GM20431 (cell line): ENCODE measurements around the gene PITPNB.

ENCODE experiments used
- in situ Hi-C: fragments of 300-500 bp; cut with MseI, MboI; formaldehyde crosslinking; loops from one replicate; pipeline ENCODE4 v1.15.0; 2020; ENCODE audit warnings: low sequenced_read_pairs; ENCODE audit not compliant: unreplicated experiment

Gene PITPNB

DNA sequence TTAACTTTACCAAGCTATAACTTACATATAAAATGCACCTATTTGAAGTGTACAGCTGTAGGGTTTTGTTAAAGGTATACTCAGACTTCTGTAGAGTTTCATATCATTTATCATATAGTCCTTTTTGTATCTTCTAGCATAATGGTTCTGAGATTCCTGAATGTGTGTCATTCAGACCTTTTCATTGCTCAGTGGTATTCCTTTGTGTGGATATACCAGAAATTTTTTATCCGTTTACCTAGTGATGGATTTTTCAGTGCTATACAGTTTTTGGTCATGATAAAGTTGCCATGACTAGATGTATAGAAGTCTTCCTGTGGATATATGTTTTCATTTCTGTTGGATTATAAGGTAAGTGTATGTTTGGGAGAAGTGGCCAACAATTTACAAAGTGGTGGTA, 6.3 kb upstream of the PITPNB start:
- in situ Hi-C loops, result no loop called here

DNA sequence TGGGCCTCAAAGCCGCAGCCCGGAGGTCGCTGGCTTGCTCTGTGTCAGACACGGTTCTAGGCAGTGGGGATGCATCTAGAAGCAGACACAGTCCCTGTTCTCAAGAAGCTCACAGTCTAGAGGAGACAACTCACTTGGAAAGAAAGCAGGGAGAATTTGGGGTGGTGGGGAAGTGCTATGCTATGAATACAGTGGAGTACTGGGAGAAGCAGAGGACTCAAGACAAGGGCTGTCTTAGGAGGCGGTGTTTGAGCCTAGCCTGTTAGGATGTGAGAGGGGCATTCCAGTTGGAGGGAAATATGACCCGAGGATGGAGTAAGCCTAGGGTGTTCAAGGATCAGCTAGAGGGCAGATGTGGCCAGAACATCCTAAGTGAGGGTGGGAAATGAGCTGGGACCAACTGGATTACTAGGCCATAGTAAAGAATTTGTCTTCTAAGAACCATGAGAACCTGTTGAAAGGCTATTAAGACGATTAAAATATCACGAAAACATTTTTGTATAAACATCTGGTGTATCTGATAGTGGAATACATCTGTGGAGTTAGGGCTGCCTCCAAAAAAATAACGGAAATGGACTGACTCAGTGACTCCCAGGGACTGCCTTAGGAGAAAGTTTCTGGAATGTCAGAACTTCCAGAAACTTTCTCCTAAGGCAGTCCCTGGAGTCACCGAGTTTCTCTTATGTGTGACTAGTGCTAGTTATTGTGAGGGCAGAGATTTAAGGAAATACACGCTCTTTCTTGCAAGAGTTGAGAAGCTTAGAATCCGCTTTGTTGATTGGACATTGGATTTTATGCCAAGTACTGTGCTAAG, 1.1 kb upstream of the PITPNB start:
- in situ Hi-C loops, result no loop called here

DNA sequence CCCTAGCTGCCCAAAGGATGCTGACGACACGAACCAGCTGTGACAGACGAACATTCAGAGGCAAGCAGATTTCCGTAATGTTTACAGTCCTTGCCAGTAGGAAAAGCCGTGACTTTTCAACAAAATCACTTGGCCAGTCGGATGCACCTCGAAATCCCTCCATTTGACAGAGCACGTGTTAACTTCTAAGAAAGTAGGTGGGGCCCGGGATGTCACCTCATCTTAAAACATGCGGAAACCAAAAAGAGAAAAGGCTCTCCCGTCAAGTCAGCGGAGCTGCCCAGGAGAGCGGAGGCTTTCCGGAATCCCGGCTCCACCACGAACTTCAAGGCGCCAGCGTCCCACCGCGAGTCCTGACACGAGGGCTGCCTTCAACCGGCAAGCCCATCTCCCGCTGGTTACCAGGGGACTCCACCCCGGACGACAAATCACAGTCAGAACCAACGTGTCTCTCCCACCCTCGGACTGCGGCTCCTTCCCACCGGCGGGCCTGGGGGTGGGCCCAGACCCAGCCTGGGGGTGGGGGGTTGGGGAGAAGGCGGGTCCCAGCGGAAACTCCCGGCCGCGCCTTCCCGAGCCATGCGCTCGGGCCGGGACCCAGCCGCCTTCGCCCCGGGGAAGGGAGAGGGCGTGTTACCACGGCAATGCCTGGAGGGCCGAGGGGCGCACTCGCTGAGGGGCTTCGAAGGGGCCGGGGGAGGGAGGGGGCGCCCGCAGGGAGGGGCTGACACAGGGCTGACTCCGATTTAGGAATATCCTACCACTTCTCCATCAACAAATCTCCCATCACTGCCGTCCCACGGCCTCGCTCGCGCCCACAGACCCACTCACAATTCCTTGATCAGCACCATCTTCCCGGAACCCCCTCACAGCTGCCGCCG, 475 bp downstream of the PITPNB start:
- in situ Hi-C loops, result no loop called here

DNA sequence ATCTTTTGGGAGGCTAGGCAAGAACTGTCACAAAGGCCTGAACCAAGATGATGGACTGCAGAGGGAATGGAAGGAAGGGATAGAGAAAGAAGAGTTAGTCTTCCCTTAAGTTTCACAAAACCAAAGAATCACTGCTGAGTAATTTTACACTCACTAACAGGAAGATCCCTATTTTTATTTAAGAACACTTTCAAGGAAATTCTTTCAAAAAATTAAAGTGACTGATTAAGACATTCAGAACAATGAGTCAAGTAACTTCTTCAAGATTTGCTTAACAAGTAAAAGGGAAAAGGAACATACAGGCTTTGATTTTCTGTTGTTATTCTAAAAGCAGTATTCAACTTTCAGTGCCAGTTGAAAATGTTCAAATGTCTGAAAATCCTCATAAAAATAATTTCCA, 3.1 kb downstream of the PITPNB start:
- in situ Hi-C loops, result no loop called here

DNA sequence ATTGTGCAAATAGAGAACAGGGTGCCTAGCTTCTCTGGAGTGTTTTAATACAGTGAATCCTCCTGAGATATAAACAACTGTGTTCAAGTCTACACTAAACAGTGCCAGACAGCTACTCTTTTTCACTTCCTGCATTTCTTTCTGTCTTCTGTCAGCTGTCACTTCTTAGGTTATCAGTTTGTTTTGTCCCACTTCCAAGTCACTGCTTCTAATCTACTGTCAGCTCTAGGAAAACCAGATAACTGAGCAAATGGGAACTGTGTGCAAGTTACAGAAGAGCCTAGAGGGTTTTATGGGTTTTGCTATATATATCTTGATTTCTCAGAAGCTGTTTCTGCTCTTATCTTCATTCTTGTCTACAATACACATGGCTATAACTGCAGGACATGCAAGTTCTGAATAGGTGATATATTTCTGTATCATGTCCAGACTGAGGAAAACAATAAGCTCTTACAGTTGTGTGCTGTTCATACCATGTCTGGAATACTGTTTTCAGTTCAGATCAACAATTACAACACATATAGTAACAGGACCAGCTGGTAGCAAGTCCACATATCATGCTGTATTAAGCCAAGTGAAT, 5.8 kb downstream of the PITPNB start:
- in situ Hi-C loops, result no loop called here

DNA sequence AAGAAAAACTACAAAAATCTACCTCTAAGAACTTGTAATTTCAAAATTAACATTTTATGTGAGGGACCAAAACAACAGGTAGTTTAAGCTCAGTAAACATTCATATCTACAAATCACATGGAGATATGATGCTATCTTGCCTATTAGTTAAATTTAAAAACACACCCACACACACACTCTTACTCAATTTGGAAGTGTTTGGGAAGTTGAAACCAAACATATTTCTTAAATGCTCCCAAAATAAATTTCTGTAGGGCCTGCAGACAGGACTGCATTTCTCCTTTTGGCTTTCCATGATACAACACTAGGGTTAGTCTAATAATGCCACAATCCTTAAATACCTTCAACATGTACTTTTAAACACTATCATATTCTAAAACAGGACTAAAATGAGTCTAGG, 7.0 kb downstream of the PITPNB start:
- in situ Hi-C loops, result no loop called here

DNA sequence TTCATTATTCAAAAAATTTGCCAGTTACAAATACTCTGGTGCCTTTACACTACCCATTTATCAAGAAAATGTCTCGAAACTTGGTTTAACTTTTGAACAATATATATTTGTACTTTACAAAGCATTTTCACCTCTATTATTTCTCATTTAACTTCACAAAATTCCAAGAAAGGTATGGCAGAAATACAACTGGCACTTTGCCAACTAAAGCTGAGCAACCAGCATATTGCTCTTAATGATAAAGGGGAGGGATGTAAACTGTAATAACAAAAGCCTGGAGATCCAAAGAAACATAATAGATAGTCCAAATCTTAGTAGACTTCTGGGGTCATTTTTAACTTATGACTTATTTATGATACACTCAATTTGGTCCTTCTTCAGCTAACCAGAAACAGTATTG, 7.7 kb downstream of the PITPNB start:
- in situ Hi-C loops, result no loop called here

DNA sequence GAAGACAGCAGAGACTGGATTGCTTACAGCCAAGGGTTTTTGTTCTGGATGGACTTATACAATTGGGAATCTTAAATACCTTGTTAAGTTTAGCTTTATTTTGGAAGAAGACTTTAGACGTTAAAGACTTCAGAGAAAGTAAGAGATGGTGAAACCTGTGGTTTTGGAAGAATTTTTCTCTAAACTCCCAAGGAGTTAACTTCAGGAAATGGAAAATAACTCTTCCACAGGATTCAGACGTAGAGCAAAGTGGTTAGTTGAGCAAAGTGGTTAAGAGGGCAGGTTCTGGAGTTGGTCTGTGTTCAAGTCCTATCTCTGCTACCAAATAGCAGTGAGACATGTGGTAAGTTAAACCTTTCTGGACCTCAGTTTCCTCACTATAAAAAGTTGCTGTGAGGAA, 12.8 kb downstream of the PITPNB start:
- in situ Hi-C loops, result no loop called here

DNA sequence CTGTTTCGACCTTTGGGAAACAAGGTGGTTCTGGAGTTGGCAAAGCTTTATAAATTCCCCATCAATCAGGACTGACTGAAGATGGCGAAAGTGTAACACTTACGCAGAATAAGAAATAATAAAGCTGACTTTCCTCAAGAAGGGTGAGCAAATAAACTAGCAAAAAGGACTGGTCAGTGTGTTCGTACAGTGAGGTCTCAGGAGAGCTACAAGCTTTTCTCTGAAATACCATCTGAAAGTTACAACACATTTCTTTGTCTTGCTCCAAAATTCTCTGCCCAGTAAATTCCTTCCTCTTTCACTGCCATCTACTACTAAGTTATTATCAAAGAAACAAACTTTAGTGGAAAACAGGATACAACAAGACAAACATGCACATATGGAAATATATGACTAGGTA, 13.4 kb downstream of the PITPNB start:
- in situ Hi-C loops, result no loop called here

DNA sequence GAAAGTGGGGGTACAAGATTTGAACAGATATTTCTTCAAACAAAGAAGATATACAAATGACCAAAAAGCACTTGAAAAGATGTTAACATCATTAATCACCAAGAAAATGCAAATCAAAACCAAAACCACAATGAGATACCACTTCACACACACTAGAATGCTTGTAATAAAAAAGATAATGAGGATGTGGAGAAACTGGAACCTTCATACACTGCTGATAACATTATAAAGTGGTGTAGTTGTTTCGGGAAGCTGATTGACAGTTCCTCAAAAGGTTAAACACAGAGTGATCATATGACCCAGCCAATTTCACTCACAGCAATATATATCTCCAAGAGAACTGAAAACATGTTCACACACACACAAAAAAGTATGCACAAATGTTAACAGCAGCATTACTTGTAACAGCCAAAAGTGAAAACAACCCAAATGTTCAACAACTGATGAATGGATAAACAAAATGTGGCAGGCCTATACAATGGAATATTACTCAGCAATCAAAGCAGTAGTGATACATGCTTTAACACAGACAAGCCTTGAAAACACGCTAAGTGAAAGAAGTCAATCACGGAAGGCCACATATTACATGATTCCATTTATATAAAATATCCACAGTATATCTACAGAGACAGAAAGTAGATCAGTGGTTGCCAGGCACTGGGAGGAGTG, 15.1 kb downstream of the PITPNB start:
- in situ Hi-C loops, result no loop called here

DNA sequence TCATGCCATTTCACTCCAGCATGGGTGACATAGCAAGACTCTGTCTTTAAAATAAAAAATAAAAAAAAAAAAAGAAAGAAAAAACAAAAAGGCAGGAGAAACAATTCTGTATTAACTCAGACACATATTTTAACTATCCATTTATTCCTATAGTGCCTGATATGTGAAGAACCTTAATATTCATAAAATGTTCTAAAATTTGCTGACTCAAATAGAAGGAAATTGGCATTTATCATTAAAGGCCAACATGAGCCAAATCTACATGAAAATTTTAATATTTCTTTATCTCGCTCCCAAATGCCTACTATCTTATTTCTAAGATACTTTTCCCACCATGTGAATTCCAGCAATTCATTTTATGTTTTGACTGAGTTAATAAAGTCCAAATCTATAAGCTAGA, 18.9 kb downstream of the PITPNB start:
- in situ Hi-C loops, result no loop called here

DNA sequence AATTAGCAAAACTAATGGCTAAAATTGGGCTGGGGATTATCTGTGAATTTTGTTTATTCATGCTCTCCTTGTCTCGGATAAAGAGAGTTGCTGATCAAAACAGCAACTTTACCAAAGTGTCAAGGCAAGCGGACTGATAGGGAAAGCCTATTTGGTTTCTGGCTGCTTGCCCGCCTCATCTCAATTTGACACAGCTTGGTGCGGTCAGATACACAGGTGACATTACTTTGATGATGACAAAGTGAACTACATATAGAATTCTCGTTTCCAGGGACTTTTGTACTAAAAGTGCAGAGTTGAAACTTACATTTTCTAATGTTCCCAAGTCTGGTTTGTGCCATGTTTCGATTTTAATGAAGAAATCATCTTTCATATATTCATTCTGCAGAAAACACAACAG, 22.8 kb downstream of the PITPNB start:
- in situ Hi-C loops, result no loop called here

DNA sequence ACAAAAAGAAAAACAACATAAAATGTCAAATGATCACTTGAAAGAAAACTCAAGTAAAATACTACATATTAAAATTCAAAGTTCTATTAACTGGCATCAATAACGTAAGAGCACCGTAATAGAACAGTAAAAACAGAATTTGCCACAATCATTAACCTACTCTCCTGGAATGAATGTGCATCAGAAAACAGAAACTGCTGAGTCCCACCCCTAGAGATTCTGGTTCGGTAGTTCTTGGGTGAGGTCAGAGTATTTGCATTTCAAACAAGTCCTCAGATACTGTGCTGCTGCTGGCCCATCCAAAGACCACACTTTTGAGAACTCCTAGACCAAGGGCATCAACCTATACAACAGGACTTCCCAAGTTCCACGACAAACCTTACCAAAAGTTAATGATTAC, 23.5 kb downstream of the PITPNB start:
- in situ Hi-C loops, result no loop called here

DNA sequence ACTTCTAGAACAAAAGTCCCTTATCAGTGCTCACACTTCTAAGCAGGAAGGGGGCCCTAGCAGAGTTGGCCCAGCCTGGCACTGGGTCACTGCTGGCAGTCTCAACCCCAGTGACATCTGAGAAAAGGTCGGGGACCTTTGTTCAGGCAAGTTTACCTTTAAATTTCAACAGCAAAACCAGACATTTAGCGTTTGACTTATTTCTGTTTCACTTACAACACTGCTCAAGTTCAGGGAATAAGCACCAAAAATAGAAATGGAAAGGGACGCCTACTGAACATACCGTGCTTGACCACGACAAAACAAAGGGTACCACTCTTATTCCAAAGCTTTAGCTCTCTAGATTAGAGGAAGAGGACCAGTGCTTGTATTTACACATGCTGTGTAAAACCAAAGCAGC, 26.2 kb downstream of the PITPNB start:
- in situ Hi-C loops, result no loop called here

DNA sequence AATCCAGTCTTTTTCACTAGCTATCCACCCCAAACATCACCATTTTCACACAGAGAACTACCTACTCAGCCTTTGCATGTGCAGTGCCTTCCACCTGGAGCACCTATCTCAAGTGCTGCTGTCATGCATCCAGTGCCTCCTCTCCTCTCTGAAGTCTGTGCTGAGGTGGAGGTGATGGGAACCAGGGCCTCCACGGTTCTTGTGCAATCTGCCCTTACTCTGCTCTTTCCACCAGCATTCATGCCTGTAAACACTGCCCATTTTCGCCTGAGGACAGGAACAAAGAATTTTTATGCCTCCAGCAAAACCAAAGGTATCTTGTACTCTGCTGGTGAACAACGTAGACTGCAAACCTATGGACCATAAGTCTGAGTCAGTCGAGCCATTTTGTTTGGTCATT, 27.0 kb downstream of the PITPNB start:
- in situ Hi-C loops, result no loop called here

DNA sequence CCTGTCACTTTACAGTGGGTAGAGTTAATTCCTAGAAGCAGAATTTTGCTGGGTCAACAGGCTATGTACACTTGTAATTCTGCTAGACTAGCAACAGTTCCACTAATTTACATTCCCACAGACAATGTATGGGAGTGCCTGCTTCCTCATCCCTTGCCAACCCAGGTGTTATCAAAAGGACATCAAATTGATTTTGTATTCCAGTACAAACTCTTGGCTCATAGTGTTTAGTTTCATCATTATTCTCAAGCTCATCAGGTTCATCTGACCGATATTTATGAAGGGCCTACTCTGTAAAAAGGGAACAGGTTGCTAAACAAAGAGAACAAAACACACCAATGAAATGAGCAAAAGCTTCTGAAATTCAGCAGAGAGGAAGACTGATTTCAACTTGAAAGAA, 30.7 kb downstream of the PITPNB start:
- in situ Hi-C loops, result loop anchor here (10.0 kb wide), 1 partner anchor 126 kb away; no protein-coding TSS in a partner anchor

DNA sequence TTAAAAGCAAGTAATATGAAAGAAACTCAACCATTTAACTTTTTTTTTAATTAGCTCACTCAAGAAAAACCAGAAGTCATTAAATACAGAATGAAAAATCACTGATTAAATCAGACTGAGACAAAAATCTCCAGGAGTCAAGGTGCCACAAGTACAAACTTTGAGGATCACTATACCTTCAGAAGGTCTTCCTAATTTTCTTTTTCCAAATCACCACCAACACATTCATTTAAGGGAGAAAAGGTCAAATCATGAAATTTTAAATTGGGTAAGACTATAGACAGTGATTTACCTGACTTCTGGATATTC, 32.3 kb downstream of the PITPNB start:
- in situ Hi-C loops, result loop anchor here (10.0 kb wide), 1 partner anchor 128 kb away; no protein-coding TSS in a partner anchor

DNA sequence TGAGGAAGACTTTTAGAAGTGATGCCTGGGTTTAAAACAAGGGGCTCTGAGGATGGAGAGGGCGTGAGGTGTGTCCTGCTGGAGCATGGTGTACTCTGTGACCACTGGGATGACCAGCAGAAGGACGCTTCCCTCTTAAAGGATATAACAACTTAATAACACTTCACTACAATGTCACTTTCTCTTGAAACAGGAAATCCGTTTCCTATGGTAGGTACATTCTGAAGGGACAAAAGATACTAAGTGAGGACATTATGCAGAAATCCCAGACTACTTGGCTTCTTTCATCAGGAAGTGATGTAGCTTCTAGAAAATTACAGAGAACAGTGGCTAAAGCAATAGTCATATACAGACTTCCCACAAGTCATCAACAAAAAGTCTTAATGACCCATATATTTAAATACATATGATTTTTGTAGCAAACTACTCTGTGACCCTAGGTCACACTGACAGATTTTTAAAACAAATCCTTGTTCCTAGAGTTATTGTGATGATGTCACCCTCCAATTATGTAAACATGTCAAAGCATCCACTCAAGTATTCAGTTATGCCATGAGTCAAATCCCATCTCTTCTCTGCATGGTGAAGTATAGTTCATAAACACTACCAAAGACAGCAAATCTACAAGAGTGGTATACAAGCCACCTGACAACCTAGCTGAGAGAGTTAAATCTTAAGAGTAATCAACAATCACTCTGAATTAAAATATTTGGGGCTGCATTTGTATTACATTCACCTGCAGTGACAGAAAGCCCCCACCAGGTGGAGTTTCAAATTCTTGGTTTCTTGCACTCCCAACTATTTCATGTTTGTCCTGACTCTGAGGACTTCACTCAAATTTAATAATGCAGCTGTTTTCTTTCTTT, 32.8 kb downstream of the PITPNB start:
- in situ Hi-C loops, result loop anchor here (10.0 kb wide), 1 partner anchor 129 kb away; no protein-coding TSS in a partner anchor

DNA sequence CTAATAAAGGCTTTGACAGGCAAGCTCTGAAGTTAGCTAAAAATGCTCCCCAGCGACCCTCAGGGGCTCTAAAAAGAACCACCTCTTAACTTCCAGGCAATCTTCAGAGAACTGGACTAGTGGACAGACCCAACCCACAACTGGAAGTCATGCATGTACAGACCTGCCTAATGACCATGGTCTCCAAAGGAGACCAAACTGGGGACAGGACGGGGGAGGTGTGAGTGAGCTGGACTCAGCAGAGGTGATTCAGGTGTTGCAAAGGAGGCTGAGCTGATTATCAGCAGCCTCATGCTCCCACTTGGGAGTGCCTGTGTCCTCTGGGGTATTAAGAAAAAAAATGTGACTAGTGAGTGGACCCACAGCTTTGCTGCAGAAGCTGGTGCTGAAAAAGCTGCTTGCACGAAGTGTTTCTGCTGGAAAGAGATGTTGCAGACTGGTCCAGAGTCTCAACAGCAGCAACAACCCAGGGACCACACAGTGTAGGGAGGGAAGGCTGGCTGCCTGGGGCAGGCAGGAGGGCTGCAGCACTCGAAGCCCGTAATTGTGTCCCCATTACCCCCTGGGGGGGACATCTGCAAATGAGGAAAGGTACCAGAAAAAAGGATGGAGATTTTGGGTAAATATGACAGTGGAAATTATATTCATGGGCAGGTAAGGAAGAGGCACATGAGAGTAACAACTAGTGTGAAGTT, 35.3 kb downstream of the PITPNB start:
- in situ Hi-C loops, result loop anchor here (10.0 kb wide), 1 partner anchor 131 kb away; no protein-coding TSS in a partner anchor
